ENCODE measurements around the gene RTN4RL1.

- no peak for TF ChIP-seq CTCF (IDR thresholded peaks at IDR 0.05)
- no peak for TF ChIP-seq POLR2A (IDR thresholded peaks at IDR 0.05)
These were observed 44.4 kb downstream of the RTN4RL1 start for GRCh38 chr17:1980665-1981250.

Data from heart left ventricle (tissue), 13 donors.